SK-N-MC (cell line): ENCODE data around the gene ABLIM3.
"Not testable (repeated sequence)": the region's sequence is repeated elsewhere in the genome, so short reads cannot be mapped to it uniquely, and the experiment has no call there.

Experiments used
- DNase-seq: peaks from one replicate; pipeline ENCODE4 v3.0.0-alpha.2; 2011; ENCODE audit warnings: low read depth, low spot score
- H3K27ac ChIP-seq: fragments of 200-600 bp; sonication (generic); 2 replicates; pipeline ENCODE4 v1.5.1; 2016; ENCODE audit warnings: mixed run types
- H3K36me3 ChIP-seq: fragments of 200-600 bp; sonication (generic); 2 replicates; pipeline ENCODE4 v1.6.1; 2017; ENCODE audit warnings: antibody characterized with exemption, low read length, mixed read lengths; ENCODE audit not compliant: insufficient read depth
- H3K4me3 ChIP-seq: fragments of 200-600 bp; sonication (generic); 2 replicates; pipeline ENCODE4 v1.5.1; 2016
- H3K9ac ChIP-seq: fragments of 200-600 bp; sonication (generic); 2 replicates; pipeline ENCODE4 v1.8.0; 2017; ENCODE audit warnings: mixed run types, mixed read lengths; ENCODE audit not compliant: insufficient read length
- H3K9me3 ChIP-seq: fragments of 200-600 bp; sonication (generic); 2 replicates; pipeline ENCODE4 v1.6.1; 2017; ENCODE audit warnings: low read depth, mild to moderate bottlenecking, antibody characterized with exemption, low read length, moderate library complexity, mixed read lengths
- EZH2 ChIP-seq: fragments of 200-600 bp; sonication (generic); IDR thresholded peaks from one replicate; pipeline ENCODE4 v1.6.1; 2017; ENCODE audit warnings: antibody characterized with exemption
- FOXP2 ChIP-seq: optimal IDR thresholded peaks from 2 replicates; pipeline ENCODE3; 2011; ENCODE audit warnings: mild to moderate bottlenecking, moderate library complexity; ENCODE audit not compliant: insufficient read depth; ENCODE audit errors: extremely low read length, control extremely low read depth
- POLR2AphosphoS5 ChIP-seq: IDR thresholded peaks from 2 replicates; pipeline ENCODE4 v1.6.1; 2012; ENCODE audit warnings: mild to moderate bottlenecking, low read depth, low read length, borderline replicate concordance

Gene ABLIM3

GRCh38 chr5:149185067-149185466 lies 43.8 kb downstream of the ABLIM3 start:
- H3K36me3 ChIP-seq, result no peaks in the 10 kb centered on the region
- TF ChIP-seq FOXP2 (no peak), POLR2AphosphoS5 (no peak), EZH2 (no peak)
- H3K9ac ChIP-seq, result no peak overlapping the region
- no peak overlapping the region for H3K4me3 ChIP-seq
- no peak for DNase-seq
- no peaks in the 10 kb centered on the region for H3K9me3 ChIP-seq
- H3K27ac ChIP-seq, result no peak overlapping the region

GRCh38 chr5:149186506-149186905 lies 45.2 kb downstream of the ABLIM3 start:
- Histone ChIP-seq H3K9ac (no peak overlapping the region), H3K27ac (no peak overlapping the region), H3K9me3 (no peaks in the 10 kb centered on the region), H3K36me3 (no peaks in the 10 kb centered on the region), H3K4me3 (no peak overlapping the region)
- TF ChIP-seq EZH2, result no peak
- TF ChIP-seq FOXP2, result no peak
- no peak for TF ChIP-seq POLR2AphosphoS5
- DNase-seq, result no peak

- not testable (repeated sequence) for H3K9ac ChIP-seq
These were observed 46.3 kb downstream of the ABLIM3 start for GRCh38 chr5:149187617-149188016.

GRCh38 chr5:149188383-149188782 lies 47.1 kb downstream of the ABLIM3 start:
- H3K9me3 ChIP-seq, result no peaks in the 10 kb centered on the region
- no peak for DNase-seq
- TF ChIP-seq FOXP2 (no peak), POLR2AphosphoS5 (no peak), EZH2 (no peak)
- no peaks in the 10 kb centered on the region for H3K36me3 ChIP-seq
- no peak overlapping the region for H3K27ac ChIP-seq
- no peak overlapping the region for H3K9ac ChIP-seq
- H3K4me3 ChIP-seq, result no peak overlapping the region

More at GRCh38 chr5:149187617-149188016, 46.3 kb downstream of the ABLIM3 start:
- not testable (repeated sequence) for DNase-seq, H3K36me3 ChIP-seq, H3K9me3 ChIP-seq, H3K4me3 ChIP-seq, H3K27ac ChIP-seq

GRCh38 chr5:149195337-149195887 lies 54.1 kb downstream of the ABLIM3 start:
- no peak overlapping the region for H3K4me3 ChIP-seq
- no peaks in the 10 kb centered on the region for H3K36me3 ChIP-seq
- no peak for TF ChIP-seq POLR2AphosphoS5
- no peak for DNase-seq
- no peak overlapping the region for H3K9ac ChIP-seq
- H3K9me3 ChIP-seq, result no peaks in the 10 kb centered on the region
- H3K27ac ChIP-seq, result no peak overlapping the region

- no peaks in the 10 kb centered on the region for H3K36me3 ChIP-seq
- no peaks in the 10 kb centered on the region for H3K9me3 ChIP-seq
- no peak for DNase-seq
- H3K9ac ChIP-seq, result no peak overlapping the region
- TF ChIP-seq EZH2, result no peak
- H3K4me3 ChIP-seq, result no peak overlapping the region
- no peak overlapping the region for H3K27ac ChIP-seq
These were observed 54.7 kb downstream of the ABLIM3 start for GRCh38 chr5:149195962-149196361.

- Histone ChIP-seq H3K4me3 (no peak overlapping the region), H3K9me3 (no peaks in the 10 kb centered on the region), H3K36me3 (no peaks in the 10 kb centered on the region), H3K9ac (no peak overlapping the region), H3K27ac (no peak overlapping the region)
- no peak for DNase-seq
- no peak for TF ChIP-seq POLR2AphosphoS5
- TF ChIP-seq FOXP2, result no peak
- TF ChIP-seq EZH2, result no peak
These were observed 56.9 kb downstream of the ABLIM3 start for GRCh38 chr5:149198148-149198547.

GRCh38 chr5:149200355-149200754 lies 59.1 kb downstream of the ABLIM3 start:
- TF ChIP-seq FOXP2 (no peak), EZH2 (no peak), POLR2AphosphoS5 (no peak)
- no peak overlapping the region for H3K27ac ChIP-seq
- no peaks in the 10 kb centered on the region for H3K9me3 ChIP-seq
- H3K36me3 ChIP-seq, result no peaks in the 10 kb centered on the region
- no peak for DNase-seq
- no peak overlapping the region for H3K9ac ChIP-seq
- H3K4me3 ChIP-seq, result no peak overlapping the region

- no peak for DNase-seq
- no peaks in the 10 kb centered on the region for H3K9me3 ChIP-seq
- no peak overlapping the region for H3K27ac ChIP-seq
- H3K9ac ChIP-seq, result no peak overlapping the region
- TF ChIP-seq EZH2, result no peak
- no peak for TF ChIP-seq POLR2AphosphoS5
- no peak for TF ChIP-seq FOXP2
- H3K4me3 ChIP-seq, result no peak overlapping the region
- no peaks in the 10 kb centered on the region for H3K36me3 ChIP-seq
These were observed 59.9 kb downstream of the ABLIM3 start for GRCh38 chr5:149201121-149201637.
